Panc1 (cell line): ENCODE data around the gene ABCA7. TPM values are rescaled to one million over a fixed set of nuclear protein-coding genes. Genes with fewer than 3 reads are reported as not detected.

Source experiments
- ATAC-seq: fragments of 200-7000 bp; cut with Tn5 transposase; 2 replicates; pipeline ENCODE4 v1.9.1; 2020; ENCODE audit warnings: mild to moderate bottlenecking, moderate library complexity
- BruUV-seq: library from RNA; stranded (reverse); fragments of 400-500 nt; replicated peaks from 2 replicates; lab custom pipeline; 2021; lab: Mats Ljungman, UMichigan
- CTCF ChIA-PET: fragments of 300-600 bp; sonication (Branson Sonifier 250); formaldehyde crosslinking; loops from one replicate; lab custom pipeline; 2022; ENCODE audit warnings: antibody characterized with exemption; lab: Charles Lee
- POLR2A ChIA-PET: fragments of 300-600 bp; sonication (Branson Sonifier 250); formaldehyde crosslinking; loops from one replicate; lab custom pipeline; 2022; ENCODE audit warnings: antibody characterized with exemption; lab: Charles Lee
- DNase-seq: peaks from one replicate; pipeline ENCODE4 v3.0.0-alpha.2; 2010; ENCODE audit warnings: low read depth, low spot score
- H3K27ac ChIP-seq: 2 replicates; pipeline ENCODE4 v1.5.1; 2011; ENCODE audit warnings: mild to moderate bottlenecking, low read length, inconsistent platforms
- H3K27me3 ChIP-seq: fragments of 200-500 bp; sonication (Bioruptor generic); 2 replicates; pipeline ENCODE4 v1.6.0; 2014; ENCODE audit warnings: low read length, inconsistent platforms; ENCODE audit not compliant: control insufficient read depth, insufficient read depth
- H3K36me3 ChIP-seq: fragments of 200-500 bp; sonication (Bioruptor generic); 2 replicates; pipeline ENCODE4 v1.5.1; 2014; ENCODE audit warnings: inconsistent platforms, mild to moderate bottlenecking, low read length, moderate library complexity; ENCODE audit not compliant: control insufficient read depth, insufficient read depth
- H3K4me1 ChIP-seq: 2 replicates; pipeline ENCODE4 v1.5.1; 2011; ENCODE audit warnings: inconsistent platforms, mild to moderate bottlenecking, low read length, moderate library complexity; ENCODE audit not compliant: control insufficient read depth, insufficient read depth
- H3K4me3 ChIP-seq, 2 experiments: 2 replicates each; pipeline ENCODE4 v1.5.1; 2011 to 2012; ENCODE audit warnings: low read depth in 2 of 2, low read length in 2 of 2, mild to moderate bottlenecking in 2 of 2, inconsistent platforms in 1 of 2, moderate library complexity in 1 of 2
- H3K9me3 ChIP-seq: fragments of 200-500 bp; sonication (Bioruptor generic); 2 replicates; pipeline ENCODE4 v1.5.1; 2014; ENCODE audit warnings: low read depth, mild to moderate bottlenecking, inconsistent platforms, low read length, moderate library complexity; ENCODE audit not compliant: control insufficient read depth, insufficient read depth
- CTCF ChIP-seq: fragments of 450-650 bp; IDR thresholded peaks from 2 replicates; pipeline ENCODE4 v1.5.1; 2017; ENCODE audit warnings: mild to moderate bottlenecking
- POLR2AphosphoS5 ChIP-seq: IDR thresholded peaks from 2 replicates; pipeline ENCODE4 v1.6.1; 2012; ENCODE audit warnings: mild to moderate bottlenecking, low read depth, low read length, moderate library complexity
- REST ChIP-seq, 2 experiments: IDR thresholded peaks; 2 replicates each; pipeline ENCODE4 v1.6.1; 2011 to 2012; ENCODE audit warnings: low read depth in 2 of 2, control low read depth in 1 of 2, low read length in 1 of 2, mild to moderate bottlenecking in 1 of 2, moderate library complexity in 1 of 2; ENCODE audit not compliant: insufficient read depth in 1 of 2
- SIN3A ChIP-seq: IDR thresholded peaks from 2 replicates; pipeline ENCODE4 v1.6.1; 2012; ENCODE audit warnings: low read depth, mild to moderate bottlenecking, low read length, moderate library complexity, borderline replicate concordance; ENCODE audit not compliant: insufficient read depth
- TCF7L2 ChIP-seq: IDR thresholded peaks from 2 replicates; pipeline ENCODE4 v1.6.1; 2011; ENCODE audit warnings: mild to moderate bottlenecking, low read depth, low read length, inconsistent platforms
- in situ Hi-C: cut with HindIII; loops from 2 replicates; pipeline ENCODE4 v1.10.0; 2016; ENCODE audit warnings: low sequenced_read_pairs, low pct_unique_long_range_greater_than_20kb
- intact Hi-C: fragments of 100-400 bp; cut with micrococcal nuclease; formaldehyde crosslinking; loops from one replicate; pipeline ENCODE4 v1.10.0; 2022; ENCODE audit not compliant: unreplicated experiment
- total RNA-seq: library from RNA; stranded (reverse); gene quantifications from one replicate; pipeline ENCODE4 v1.2.1, GENCODE V29; 2021; ENCODE audit not compliant: unreplicated experiment

ABCA7 gene
- total RNA-seq, 1 experiment from 2014 or later, result 47.5 TPM

GRCh38 chr19:1055028-1055425, 15.1 kb downstream of the ABCA7 start:
- no TSS peak for BruUV-seq
- H3K4me1 ChIP-seq, result no peaks in the 10 kb centered on the region
- no peak for TF ChIP-seq REST (IDR thresholded peaks at IDR 0.05; ENCODE audit: insufficient read depth in 1 of 2, low read depth in 2 of 2, low read length in 1 of 2)
- TF ChIP-seq TCF7L2, result no peak
- no peak for TF ChIP-seq SIN3A
- TF ChIP-seq CTCF, result no peak
- no peak for TF ChIP-seq POLR2AphosphoS5
- ChIA-PET CTCF (interaction anchor here (0.7 kb wide), 1 partner anchor 189 kb away, joined by 4 read pairs; no protein-coding TSS in a partner anchor), POLR2A (no interaction called here)
- in situ Hi-C loops (no loop called here), intact Hi-C loops (no loop called here)
- no peaks in the 10 kb centered on the region for H3K9me3 ChIP-seq
- no peaks in the 10 kb centered on the region for H3K27me3 ChIP-seq
- no peak for DNase-seq
- no peak overlapping the region for H3K27ac ChIP-seq
- H3K4me3 ChIP-seq, result no peak overlapping the region
- no peak for ATAC-seq
- no peaks in the 10 kb centered on the region for H3K36me3 ChIP-seq

GRCh38 chr19:1055886-1056620, 16.1 kb downstream of the ABCA7 start:
- Histone ChIP-seq H3K27me3 (no peaks in the 10 kb centered on the region), H3K27ac (no peak overlapping the region), H3K4me3 (no peak overlapping the region), H3K4me1 (no peaks in the 10 kb centered on the region), H3K36me3 (no peaks in the 10 kb centered on the region), H3K9me3 (no peaks in the 10 kb centered on the region)
- no TSS peak for BruUV-seq
- no peak for DNase-seq
- intact Hi-C loops, result no loop called here
- ATAC-seq, result no peak
- ChIA-PET POLR2A (interaction anchor here (0.6 kb wide), 1 partner anchor 26 kb away, joined by 3 read pairs; no protein-coding TSS in a partner anchor), CTCF (interaction anchor here (0.5 kb wide), 1 partner anchor 57 kb away, joined by 5 read pairs; no protein-coding TSS in a partner anchor)
- TF ChIP-seq CTCF, result no peak
- TF ChIP-seq SIN3A, result no peak
- TF ChIP-seq REST (IDR thresholded peaks at IDR 0.05; ENCODE audit: insufficient read depth in 1 of 2, low read depth in 2 of 2, low read length in 1 of 2), result no peak
- no peak for TF ChIP-seq POLR2AphosphoS5
- in situ Hi-C loops, result no loop called here
